ENCODE results near the gene SPI1. TPM values are rescaled to one million over a fixed set of nuclear protein-coding genes. Genes with fewer than 3 reads are reported as not detected.

Gene SPI1
- total RNA-seq, 3 donors from 2014 or later: 12.5 to 34.9 (median 15.2) TPM

DNA sequence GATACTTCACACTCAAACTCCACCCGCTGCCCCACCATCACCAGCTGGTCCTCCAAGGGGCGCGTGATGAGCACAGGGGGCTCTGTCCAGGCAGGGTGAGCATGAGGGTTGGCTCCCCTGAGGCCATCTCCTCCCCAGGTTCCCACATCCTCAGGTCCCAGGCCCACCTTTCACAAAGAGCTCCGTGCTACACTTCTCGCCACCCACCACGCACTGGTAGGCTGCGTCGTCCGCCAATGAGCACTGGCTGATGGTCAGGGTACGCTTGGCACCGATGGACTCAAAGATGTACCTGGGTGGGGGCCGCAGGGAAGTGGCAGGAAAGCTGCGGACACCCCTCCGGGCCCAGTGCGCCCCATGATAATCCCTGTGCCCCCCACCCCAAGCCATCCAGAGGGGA lies 35.5 kb downstream of the SPI1 start:
- TF ChIP-seq POLR2AphosphoS5 (IDR thresholded peaks at IDR 0.05) (no peak), POLR2A (IDR thresholded peaks at IDR 0.05) (no peak)
- TF ChIP-seq, protein P1, sequence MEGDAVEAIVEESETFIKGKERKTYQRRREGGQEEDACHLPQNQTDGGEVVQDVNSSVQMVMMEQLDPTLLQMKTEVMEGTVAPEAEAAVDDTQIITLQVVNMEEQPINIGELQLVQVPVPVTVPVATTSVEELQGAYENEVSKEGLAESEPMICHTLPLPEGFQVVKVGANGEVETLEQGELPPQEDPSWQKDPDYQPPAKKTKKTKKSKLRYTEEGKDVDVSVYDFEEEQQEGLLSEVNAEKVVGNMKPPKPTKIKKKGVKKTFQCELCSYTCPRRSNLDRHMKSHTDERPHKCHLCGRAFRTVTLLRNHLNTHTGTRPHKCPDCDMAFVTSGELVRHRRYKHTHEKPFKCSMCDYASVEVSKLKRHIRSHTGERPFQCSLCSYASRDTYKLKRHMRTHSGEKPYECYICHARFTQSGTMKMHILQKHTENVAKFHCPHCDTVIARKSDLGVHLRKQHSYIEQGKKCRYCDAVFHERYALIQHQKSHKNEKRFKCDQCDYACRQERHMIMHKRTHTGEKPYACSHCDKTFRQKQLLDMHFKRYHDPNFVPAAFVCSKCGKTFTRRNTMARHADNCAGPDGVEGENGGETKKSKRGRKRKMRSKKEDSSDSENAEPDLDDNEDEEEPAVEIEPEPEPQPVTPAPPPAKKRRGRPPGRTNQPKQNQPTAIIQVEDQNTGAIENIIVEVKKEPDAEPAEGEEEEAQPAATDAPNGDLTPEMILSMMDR (IDR thresholded peaks at IDR 0.05): no peak
- intact Hi-C loops (cut with DNase I; ENCODE audit: low total_unique reads): no loop called here

GRCh38 chr11:47342036-47342803 lies 36.1 kb downstream of the SPI1 start:
- no peaks in the 10 kb centered on the region for H3K36me3 ChIP-seq
- H3K27ac ChIP-seq: no peak overlapping the region
- H3K9me3 ChIP-seq: no peaks in the 10 kb centered on the region
- DNase-seq (ENCODE audit: low spot score in 2 of 2): no peak
- TF ChIP-seq POLR2AphosphoS5 (IDR thresholded peaks at IDR 0.05) (no peak), POLR2A (IDR thresholded peaks at IDR 0.05) (no peak)
- TF ChIP-seq, protein P1 (IDR thresholded peaks at IDR 0.05): no peak
- no peaks in the 10 kb centered on the region for H3K4me1 ChIP-seq
- intact Hi-C loops (cut with DNase I; ENCODE audit: low total_unique reads): no loop called here
- H3K4me3 ChIP-seq: no peak overlapping the region
- H3K27me3 ChIP-seq: no peaks in the 10 kb centered on the region

More for the DNA sequence above, 35.5 kb downstream of the SPI1 start:
- DNase-seq (ENCODE audit: low spot score in 2 of 2): no peak
- H3K9me3 ChIP-seq: no peaks in the 10 kb centered on the region
- no peaks in the 10 kb centered on the region for H3K36me3 ChIP-seq
- no peak overlapping the region for H3K27ac ChIP-seq
- H3K4me3 ChIP-seq: no peak overlapping the region
- H3K4me1 ChIP-seq: no peaks in the 10 kb centered on the region
- H3K27me3 ChIP-seq: no peaks in the 10 kb centered on the region

DNA sequence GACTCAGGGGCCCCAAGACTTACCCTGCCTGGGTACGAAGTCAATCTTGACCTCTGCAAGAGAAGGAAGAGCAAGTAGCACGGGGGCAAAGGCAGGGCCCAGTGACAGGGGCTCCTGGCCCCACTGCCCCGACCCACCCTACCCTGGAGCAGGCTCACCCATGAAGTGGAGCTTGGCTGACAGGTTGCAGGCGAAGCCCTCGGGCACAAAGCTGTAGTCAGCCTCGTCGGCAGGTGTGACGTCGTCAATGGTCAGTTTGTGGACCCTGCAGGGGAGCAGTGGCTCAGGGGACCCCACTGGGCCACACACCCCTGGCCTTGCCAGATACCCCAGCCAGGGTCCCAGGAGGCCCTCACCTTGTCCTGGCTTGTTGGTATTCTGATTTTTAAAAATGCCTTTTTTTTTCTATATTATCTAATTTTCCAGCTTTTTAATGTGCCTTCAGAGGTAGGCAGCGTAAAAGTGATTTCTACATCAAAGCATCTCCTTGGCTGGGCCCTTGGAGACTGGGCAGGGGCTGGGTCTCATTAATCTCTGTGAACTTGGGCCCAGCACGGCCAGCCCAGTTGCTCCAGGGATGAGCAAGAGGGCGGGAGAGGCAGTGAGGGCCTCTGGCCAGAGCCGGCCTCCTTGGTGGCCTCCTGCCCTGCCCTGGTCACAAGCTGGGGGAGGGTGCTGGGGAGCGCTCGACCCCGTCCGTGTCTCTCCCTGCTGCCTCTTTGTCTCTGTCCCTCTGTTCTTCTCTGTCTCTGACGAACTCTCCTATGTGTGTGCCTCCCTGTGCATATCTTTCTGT lies 37.2 kb downstream of the SPI1 start:
- no peak overlapping the region for H3K4me3 ChIP-seq
- H3K9me3 ChIP-seq: no peaks in the 10 kb centered on the region
- H3K36me3 ChIP-seq: no peaks in the 10 kb centered on the region
- DNase-seq (ENCODE audit: low spot score in 2 of 2): no peak
- intact Hi-C loops (cut with DNase I; ENCODE audit: low total_unique reads): no loop called here
- H3K4me1 ChIP-seq: no peaks in the 10 kb centered on the region
- TF ChIP-seq POLR2A (IDR thresholded peaks at IDR 0.05) (no peak), POLR2AphosphoS5 (IDR thresholded peaks at IDR 0.05) (no peak)
- TF ChIP-seq, protein P1 (IDR thresholded peaks at IDR 0.05): no peak
- H3K27me3 ChIP-seq: no peaks in the 10 kb centered on the region
- no peak overlapping the region for H3K27ac ChIP-seq

DNA sequence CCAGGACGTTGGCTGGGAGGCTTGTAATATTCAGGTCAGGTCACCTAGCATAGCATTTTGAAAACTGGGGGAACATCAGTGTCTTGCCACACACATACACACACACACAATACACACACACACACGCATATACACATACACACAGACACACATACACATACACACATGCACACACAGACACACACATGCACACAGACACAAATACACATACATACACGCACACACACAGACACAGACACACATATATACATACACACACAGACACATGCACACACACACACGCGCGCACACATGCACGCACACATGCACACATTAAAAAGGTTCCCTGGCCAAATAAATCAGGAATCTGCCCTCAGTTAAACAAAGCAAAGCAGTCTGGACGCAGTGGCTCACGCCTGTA lies 38.3 kb downstream of the SPI1 start:
- TF ChIP-seq POLR2A (IDR thresholded peaks at IDR 0.05): no peak
- no peak for TF ChIP-seq POLR2AphosphoS5 (IDR thresholded peaks at IDR 0.05)
- TF ChIP-seq, protein P1 (IDR thresholded peaks at IDR 0.05): no peak
- no peak overlapping the region for H3K4me3 ChIP-seq

More for the DNA sequence above, 38.3 kb downstream of the SPI1 start:
- no peaks in the 10 kb centered on the region for H3K9me3 ChIP-seq
- intact Hi-C loops (cut with DNase I; ENCODE audit: low total_unique reads): no loop called here
- DNase-seq (ENCODE audit: low spot score in 2 of 2): no peak
- H3K27me3 ChIP-seq: no peaks in the 10 kb centered on the region
- no peaks in the 10 kb centered on the region for H3K36me3 ChIP-seq
- no peak overlapping the region for H3K27ac ChIP-seq
- no peaks in the 10 kb centered on the region for H3K4me1 ChIP-seq

Data from breast epithelium (tissue), 4 donors.